ENCODE results near the gene DPP6.

Gene DPP6

DNA sequence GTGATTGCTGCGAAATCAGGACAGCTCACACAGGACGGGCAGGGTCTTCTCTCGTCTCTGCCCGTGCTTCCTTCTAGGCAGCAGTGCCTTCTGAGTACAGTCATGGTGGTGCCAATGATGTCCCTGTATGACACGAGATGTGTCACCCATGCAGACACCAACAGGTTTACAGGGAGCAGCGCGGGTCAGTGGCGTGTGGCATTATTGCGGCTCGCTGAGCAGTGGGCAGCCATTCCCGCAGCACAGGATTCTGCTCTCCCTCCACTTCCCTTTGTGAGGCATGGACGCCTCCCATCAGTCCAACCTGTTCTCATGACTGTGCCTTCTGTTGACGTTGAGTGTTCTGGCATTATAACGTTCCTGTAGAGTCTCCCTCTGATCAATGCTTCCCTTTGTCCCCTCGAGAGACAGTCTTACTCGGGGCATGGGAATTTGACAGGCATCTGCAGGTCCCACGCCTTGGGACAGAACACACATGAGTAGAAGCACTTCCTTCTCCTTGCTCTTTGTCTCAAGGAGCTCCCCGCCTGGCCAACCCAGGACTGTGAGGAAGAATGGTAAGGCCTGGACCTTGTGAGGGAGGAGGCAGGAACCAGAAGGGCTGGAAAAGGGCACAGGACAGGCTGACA is 731.2 kb downstream of the DPP6 start:
- DNase-seq (ENCODE audit: extremely low read depth, low read depth): no peak
- TF ChIP-seq, protein P1, sequence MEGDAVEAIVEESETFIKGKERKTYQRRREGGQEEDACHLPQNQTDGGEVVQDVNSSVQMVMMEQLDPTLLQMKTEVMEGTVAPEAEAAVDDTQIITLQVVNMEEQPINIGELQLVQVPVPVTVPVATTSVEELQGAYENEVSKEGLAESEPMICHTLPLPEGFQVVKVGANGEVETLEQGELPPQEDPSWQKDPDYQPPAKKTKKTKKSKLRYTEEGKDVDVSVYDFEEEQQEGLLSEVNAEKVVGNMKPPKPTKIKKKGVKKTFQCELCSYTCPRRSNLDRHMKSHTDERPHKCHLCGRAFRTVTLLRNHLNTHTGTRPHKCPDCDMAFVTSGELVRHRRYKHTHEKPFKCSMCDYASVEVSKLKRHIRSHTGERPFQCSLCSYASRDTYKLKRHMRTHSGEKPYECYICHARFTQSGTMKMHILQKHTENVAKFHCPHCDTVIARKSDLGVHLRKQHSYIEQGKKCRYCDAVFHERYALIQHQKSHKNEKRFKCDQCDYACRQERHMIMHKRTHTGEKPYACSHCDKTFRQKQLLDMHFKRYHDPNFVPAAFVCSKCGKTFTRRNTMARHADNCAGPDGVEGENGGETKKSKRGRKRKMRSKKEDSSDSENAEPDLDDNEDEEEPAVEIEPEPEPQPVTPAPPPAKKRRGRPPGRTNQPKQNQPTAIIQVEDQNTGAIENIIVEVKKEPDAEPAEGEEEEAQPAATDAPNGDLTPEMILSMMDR (IDR thresholded peaks at IDR 0.05; ENCODE audit: low read depth, low read length): no peak

DNA sequence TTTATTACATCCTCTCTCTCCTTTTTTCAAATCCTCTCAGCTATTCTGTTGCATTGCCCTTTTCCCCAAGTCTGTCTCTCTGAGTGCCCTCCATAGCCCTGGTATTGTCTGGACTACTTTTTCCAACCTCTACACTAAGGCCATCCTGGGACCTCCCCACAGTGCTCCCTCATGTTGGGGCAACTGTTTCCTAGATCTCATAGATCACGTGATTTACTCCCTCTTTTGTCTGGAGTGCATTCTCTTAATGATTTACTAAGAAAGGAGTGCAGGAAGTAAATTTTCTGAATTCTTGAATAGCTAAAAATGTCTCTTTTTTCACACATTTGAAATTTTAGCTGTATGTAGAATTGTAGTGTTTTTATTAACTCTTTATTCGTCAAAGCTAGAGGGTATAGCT is 733.7 kb downstream of the DPP6 start:
- TF ChIP-seq, protein P1 (IDR thresholded peaks at IDR 0.05; ENCODE audit: low read depth, low read length): no peak
- no peak for DNase-seq (ENCODE audit: extremely low read depth, low read depth)

DNA sequence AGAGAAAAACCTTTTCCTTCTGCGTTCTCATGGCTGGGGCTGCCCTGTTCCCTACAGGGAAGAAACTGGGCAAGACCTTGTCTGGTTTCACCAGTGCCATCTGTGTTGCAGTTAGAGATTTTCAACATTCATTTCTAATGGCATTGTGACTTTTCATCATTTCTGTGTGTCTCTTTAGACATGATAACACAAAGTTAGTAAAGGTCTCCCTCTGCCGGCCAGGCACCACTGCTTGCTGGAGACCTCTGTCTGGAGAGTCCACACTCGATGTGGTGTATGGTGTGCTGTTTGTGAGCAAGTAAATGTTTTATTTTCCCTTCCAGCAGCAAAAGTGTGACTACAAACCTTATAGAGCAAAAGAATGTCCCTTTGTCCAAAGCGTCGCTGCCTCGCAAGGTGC is 737.2 kb downstream of the DPP6 start:
- TF ChIP-seq, protein P1 (IDR thresholded peaks at IDR 0.05; ENCODE audit: low read depth, low read length): no peak
- DNase-seq (ENCODE audit: extremely low read depth, low read depth): no peak

DNA sequence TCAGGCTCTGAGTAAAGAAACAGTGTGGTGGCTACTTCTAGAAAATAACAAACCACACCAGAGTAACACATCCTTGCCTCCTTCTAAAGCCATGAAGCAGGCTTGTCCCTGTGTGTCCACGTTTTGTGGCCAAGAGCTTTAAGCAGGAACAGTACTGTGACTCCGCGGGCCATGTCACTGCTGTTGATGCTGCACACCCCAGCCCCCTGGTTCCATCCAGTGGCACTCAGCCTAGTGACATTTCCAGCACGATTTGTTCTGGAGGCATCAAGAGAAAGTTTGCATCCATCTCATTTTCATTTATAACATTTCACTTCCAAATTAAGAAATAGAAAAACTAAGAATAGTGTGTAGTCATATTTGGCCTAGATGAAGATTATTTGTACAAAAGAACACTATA is 739.4 kb downstream of the DPP6 start:
- DNase-seq (ENCODE audit: extremely low read depth, low read depth): no peak
- TF ChIP-seq, protein P1 (IDR thresholded peaks at IDR 0.05; ENCODE audit: low read depth, low read length): no peak

DNA sequence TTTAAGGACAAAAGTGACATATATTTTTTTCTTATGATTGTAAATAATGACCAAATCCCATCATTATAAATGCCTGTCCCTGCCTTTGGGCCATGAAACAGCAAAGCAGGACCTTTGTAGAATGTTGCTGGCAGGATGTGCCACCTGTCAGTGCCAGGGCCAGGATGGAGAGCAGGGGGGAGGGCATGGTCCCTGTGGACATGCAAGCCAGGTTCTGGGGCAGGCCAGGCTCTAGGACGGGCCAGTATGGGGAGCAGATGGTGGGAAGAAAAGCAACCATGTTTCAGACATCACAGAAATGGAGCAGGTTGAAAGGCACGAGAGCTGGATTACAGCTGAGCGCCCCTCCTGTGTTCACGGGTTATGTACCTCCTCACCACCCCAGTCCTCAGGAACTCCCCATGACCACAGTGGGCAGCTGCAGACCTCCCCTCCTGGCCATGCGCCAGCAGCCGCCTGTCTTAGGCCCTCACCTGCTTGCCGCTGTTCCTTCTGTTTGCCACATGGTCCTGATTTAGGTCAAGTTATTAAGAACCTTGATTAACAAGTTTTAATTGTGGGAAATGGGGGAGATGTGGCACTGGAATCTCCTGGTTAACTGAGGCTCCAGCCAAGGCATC is 740.3 kb downstream of the DPP6 start:
- no peak for DNase-seq (ENCODE audit: extremely low read depth, low read depth)

DNA sequence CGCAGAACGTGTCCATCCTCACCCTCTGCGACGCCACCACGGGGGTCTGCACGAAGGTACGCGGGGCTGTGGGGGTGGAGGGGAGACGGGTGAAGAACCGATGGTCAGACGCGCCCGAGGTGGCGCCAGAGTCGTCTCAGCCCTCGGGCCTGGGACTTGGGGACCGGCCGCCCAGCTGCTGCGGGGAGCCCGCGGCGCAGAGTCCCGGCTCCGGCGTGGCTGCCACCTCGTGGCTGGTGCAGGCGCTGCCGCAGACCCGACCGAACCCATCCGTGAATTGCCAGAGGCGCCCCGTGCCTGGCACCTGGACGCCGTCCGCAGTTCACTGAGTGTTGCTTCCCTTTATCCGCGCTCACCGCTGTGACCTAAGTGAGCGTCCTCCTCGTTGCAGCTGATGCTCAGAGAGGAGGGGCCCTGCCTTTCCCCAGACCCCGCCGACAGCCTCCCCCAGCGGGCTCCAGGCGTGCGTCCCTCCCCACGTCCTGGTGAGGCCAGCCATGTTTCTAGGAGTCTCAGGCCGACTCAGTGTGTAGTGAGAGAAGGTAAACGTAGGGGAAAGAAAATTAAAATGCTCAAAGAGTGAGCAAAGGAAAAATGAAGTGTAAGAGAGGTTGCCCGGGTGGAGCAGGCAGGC is 742.1 kb downstream of the DPP6 start:
- no peak for DNase-seq (ENCODE audit: extremely low read depth, low read depth)
- TF ChIP-seq, protein P1 (IDR thresholded peaks at IDR 0.05; ENCODE audit: low read depth, low read length): no peak

More for the DNA sequence above, 740.3 kb downstream of the DPP6 start:
- TF ChIP-seq, protein P1 (IDR thresholded peaks at IDR 0.05; ENCODE audit: low read depth, low read length): no peak

DNA sequence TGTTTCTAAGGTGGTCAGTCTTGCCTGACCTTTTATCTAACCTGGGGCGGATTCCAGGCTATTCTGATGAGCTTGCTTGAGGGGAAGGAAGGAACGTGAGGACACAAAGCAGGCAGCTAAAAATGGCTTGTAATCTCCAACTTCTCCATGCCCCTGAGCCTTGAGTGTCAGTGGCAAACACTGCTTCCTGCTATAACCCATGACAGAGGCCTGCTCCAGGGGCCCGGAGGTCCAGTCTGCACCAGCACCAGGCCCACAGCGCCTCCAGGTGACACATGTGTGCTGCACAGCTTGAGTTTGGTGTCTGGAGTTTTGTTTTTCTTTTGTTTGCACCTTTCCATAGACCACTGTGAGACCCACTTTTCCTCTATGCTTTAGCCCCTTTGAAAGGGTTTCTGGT is 742.8 kb downstream of the DPP6 start:
- DNase-seq (ENCODE audit: extremely low read depth, low read depth): no peak
- TF ChIP-seq, protein P1 (IDR thresholded peaks at IDR 0.05; ENCODE audit: low read depth, low read length): no peak
